Activated CD4-positive, alpha-beta T cell treated with anti-CD3 and anti-CD28 coated beads, Interleukin-10, Interleukin-2, amounts not matched to agents 100 ng/mL and 50 ng/mL, durations not matched to agents 16 hours and 8 hours (primary cell): ENCODE results near the gene MAN2B1.
"Not testable (repeated sequence)": the region's sequence is repeated elsewhere in the genome, so short reads cannot be mapped to it uniquely, and the experiment has no call there.

Source experiments
- DNase-seq: peaks from one replicate; pipeline ENCODE4 v3.0.0-alpha.2; 2020

MAN2B1 gene

GRCh38 chr19:12666265-12667048 lies at the start of gene MAN2B1, which contains the start of gene WDR83:
Gene MAN2B1 (minus strand): TSS chr19:12666742. CDS start chr19:12666701, 41 bp downstream.
Gene WDR83 (plus strand): TSS chr19:12666807. CDS start chr19:12669791, 2,984 bp downstream.
- peak; percentile 83 for DNase-seq

- no peak for DNase-seq
Measured at GRCh38 chr19:12715929-12716328, 49.4 kb upstream of the MAN2B1 start.

- no peak for DNase-seq
Measured at GRCh38 chr19:12715102-12715501, 48.6 kb upstream of the MAN2B1 start.

GRCh38 chr19:12713304-12713703 lies 46.8 kb upstream of the MAN2B1 start:
- DNase-seq: not testable (repeated sequence)

GRCh38 chr19:12712077-12712476 lies 45.5 kb upstream of the MAN2B1 start:
- DNase-seq: peak; percentile 13

GRCh38 chr19:12711187-12711586 lies 44.6 kb upstream of the MAN2B1 start:
- DNase-seq: no peak

- no peak for DNase-seq
Measured at GRCh38 chr19:12708641-12709040, 42.1 kb upstream of the MAN2B1 start.

GRCh38 chr19:12706332-12706718 lies 39.8 kb upstream of the MAN2B1 start:
- DNase-seq: no peak

GRCh38 chr19:12705654-12706331 lies 39.3 kb upstream of the MAN2B1 start:
- DNase-seq: no peak

- DNase-seq: no peak
Measured at GRCh38 chr19:12705169-12705568, 38.6 kb upstream of the MAN2B1 start.

- peak; percentile 44 for DNase-seq
Measured at GRCh38 chr19:12703046-12703445, 36.5 kb upstream of the MAN2B1 start.

GRCh38 chr19:12701596-12702282 lies 35.2 kb upstream of the MAN2B1 start:
- DNase-seq: no peak

- DNase-seq: no peak
Measured at GRCh38 chr19:12698138-12698537, 31.6 kb upstream of the MAN2B1 start.

- not testable (repeated sequence) for DNase-seq
Measured at GRCh38 chr19:12697425-12697824, 30.9 kb upstream of the MAN2B1 start.

GRCh38 chr19:12696366-12697335 lies 30.1 kb upstream of the MAN2B1 start, which contains the start of gene FBXW9:
Gene FBXW9 (minus strand): TSS chr19:12696631. CDS start chr19:12696581, 50 bp downstream.
- DNase-seq: peak; percentile 96

- DNase-seq: peak; percentile 39
Measured at GRCh38 chr19:12695997-12696365, 29.4 kb upstream of the MAN2B1 start.

GRCh38 chr19:12695514-12695913 lies 29.0 kb upstream of the MAN2B1 start:
- DNase-seq: no peak

GRCh38 chr19:12695096-12695495 lies 28.6 kb upstream of the MAN2B1 start:
- peak; percentile 36 for DNase-seq

GRCh38 chr19:12694641-12695040 lies 28.1 kb upstream of the MAN2B1 start:
- DNase-seq: no peak

GRCh38 chr19:12692960-12693359 lies 26.4 kb upstream of the MAN2B1 start:
- no peak for DNase-seq

GRCh38 chr19:12689581-12690216 lies 23.2 kb upstream of the MAN2B1 start:
- DNase-seq: no peak

GRCh38 chr19:12689012-12689411 lies 22.5 kb upstream of the MAN2B1 start:
- no peak for DNase-seq
